ENCODE data around the gene CASP3.
"Not testable (repeated sequence)": the region's sequence is repeated elsewhere in the genome, so short reads cannot be mapped to it uniquely, and the experiment has no call there.

CASP3 gene

GRCh38 chr4:184591747-184592270 is 57.4 kb downstream of the CASP3 start:
- not testable (repeated sequence) for DNase-seq

- DNase-seq = no peak
Measured at GRCh38 chr4:184591070-184591677, 58.1 kb downstream of the CASP3 start.

- no peak for DNase-seq
Measured at GRCh38 chr4:184590196-184590595, 59.1 kb downstream of the CASP3 start.

- DNase-seq = no peak
Measured at GRCh38 chr4:184588893-184589292, 60.4 kb downstream of the CASP3 start.

GRCh38 chr4:184587701-184588100 is 61.5 kb downstream of the CASP3 start:
- no peak for DNase-seq

GRCh38 chr4:184587221-184587620 is 62.0 kb downstream of the CASP3 start:
- DNase-seq = no peak

GRCh38 chr4:184583738-184584502 is 65.3 kb downstream of the CASP3 start:
- DNase-seq = no peak
